WTC11 (cell line): Measurements from ENCODE around the gene STK32C. TPM values are rescaled to one million over a fixed set of nuclear protein-coding genes. Genes with fewer than 3 reads are reported as not detected.

Experiments used
- ATAC-seq: fragments of 200-7000 bp; cut with Tn5 transposase; 2 replicates; pipeline ENCODE4 v1.10.0; 2021; ENCODE audit warnings: mild to moderate bottlenecking, moderate library complexity
- CTCF ChIA-PET: fragments of 300-600 bp; sonication (Branson Sonifier 250); formaldehyde crosslinking; loops from one replicate; lab custom pipeline; 2021; ENCODE audit warnings: antibody characterized with exemption; lab: Charles Lee
- POLR2A ChIA-PET: fragments of 350-600 bp; sonication (Branson Sonifier 250); formaldehyde crosslinking; loops from one replicate; lab custom pipeline; 2021; ENCODE audit warnings: antibody characterized with exemption; lab: Charles Lee
- DNase-seq: peaks from one replicate; pipeline ENCODE4 v3.0.0; 2021; ENCODE audit warnings: low spot score
- H3K27ac Mint-ChIP-seq: 2 replicates; pipeline ENCODE4 v1.8.0; 2021; ENCODE audit warnings: mixed read lengths
- H3K27me3 Mint-ChIP-seq: 2 replicates; pipeline ENCODE4 v1.8.0; 2021; ENCODE audit warnings: low read depth, mild to moderate bottlenecking, moderate library complexity, mixed read lengths
- H3K36me3 Mint-ChIP-seq: 2 replicates; pipeline ENCODE4 v1.8.0; 2021; ENCODE audit warnings: mixed read lengths
- H3K4me1 Mint-ChIP-seq: 2 replicates; pipeline ENCODE4 v1.8.0; 2022; ENCODE audit warnings: mixed read lengths
- H3K4me3 Mint-ChIP-seq: 2 replicates; pipeline ENCODE4 v1.8.0; 2021; ENCODE audit warnings: mild to moderate bottlenecking, moderate library complexity, mixed read lengths
- H3K9me3 Mint-ChIP-seq: 2 replicates; pipeline ENCODE4 v1.8.0; 2021; ENCODE audit warnings: mixed read lengths
- AFF4 ChIP-seq: sonication (generic); formaldehyde crosslinking; IDR thresholded peaks from 2 replicates; pipeline ENCODE4 v1.8.1; 2023; ENCODE audit warnings: mild to moderate bottlenecking, missing genetic modification reagents, borderline replicate concordance
- ATF1 ChIP-seq: sonication (generic); formaldehyde crosslinking; IDR thresholded peaks from 2 replicates; pipeline ENCODE4 v1.8.1; 2023; ENCODE audit warnings: mild to moderate bottlenecking, moderate library complexity, missing genetic modification reagents
- CBFB ChIP-seq: sonication (generic); formaldehyde crosslinking; IDR thresholded peaks from 2 replicates; pipeline ENCODE4 v1.8.1; 2022; ENCODE audit warnings: mild to moderate bottlenecking, low read depth, missing genetic modification reagents
- CREM ChIP-seq: sonication (generic); formaldehyde crosslinking; IDR thresholded peaks from 2 replicates; pipeline ENCODE4 v1.8.1; 2022; ENCODE audit warnings: mild to moderate bottlenecking, missing genetic modification reagents, moderate library complexity
- ESRRA ChIP-seq: sonication (generic); formaldehyde crosslinking; IDR thresholded peaks from 2 replicates; pipeline ENCODE4 v1.8.1; 2022; ENCODE audit warnings: mild to moderate bottlenecking, missing genetic modification reagents, borderline replicate concordance
- GRHL2 ChIP-seq: fragments of 250-450 bp; sonication (Bioruptor Pico); IDR thresholded peaks from 2 replicates; pipeline ENCODE4 v1.8.0; 2022; ENCODE audit warnings: mild to moderate bottlenecking, moderate library complexity; ENCODE audit not compliant: insufficient replicate concordance, severe bottlenecking
- HMGA2 ChIP-seq: fragments of 250-450 bp; sonication (Bioruptor Pico); IDR thresholded peaks from 2 replicates; pipeline ENCODE4 v1.4.0; 2021; ENCODE audit warnings: mild to moderate bottlenecking, moderate library complexity
- IRF2 ChIP-seq: sonication (generic); formaldehyde crosslinking; IDR thresholded peaks from 2 replicates; pipeline ENCODE4 v1.8.0; 2022; ENCODE audit warnings: low read depth, missing genetic modification reagents, borderline replicate concordance
- KAT7 ChIP-seq: sonication (generic); formaldehyde crosslinking; IDR thresholded peaks from 2 replicates; pipeline ENCODE4 v1.8.1; 2023; ENCODE audit warnings: missing genetic modification reagents, mild to moderate bottlenecking, borderline replicate concordance
- NFYB ChIP-seq: sonication (generic); formaldehyde crosslinking; conservative IDR thresholded peaks from 2 replicates; pipeline ENCODE4 v1.8.0; 2022; ENCODE audit warnings: low read depth, missing genetic modification reagents
- NR1H2 ChIP-seq: sonication (generic); formaldehyde crosslinking; IDR thresholded peaks from 2 replicates; pipeline ENCODE4 v1.9.0; 2021; ENCODE audit warnings: mild to moderate bottlenecking, moderate library complexity, missing genetic modification reagents
- NR2C2 ChIP-seq: sonication (generic); formaldehyde crosslinking; IDR thresholded peaks from 2 replicates; pipeline ENCODE4 v1.8.0; 2022; ENCODE audit warnings: mild to moderate bottlenecking, missing genetic modification reagents
- SMAD4 ChIP-seq: sonication (generic); formaldehyde crosslinking; IDR thresholded peaks from 2 replicates; pipeline ENCODE4 v1.8.0; 2022; ENCODE audit warnings: mild to moderate bottlenecking, missing genetic modification reagents
- TP53 ChIP-seq: sonication (generic); formaldehyde crosslinking; IDR thresholded peaks from 2 replicates; pipeline ENCODE4 v1.8.1; 2023; ENCODE audit warnings: mild to moderate bottlenecking, missing genetic modification reagents
- ZBTB21 ChIP-seq: sonication (generic); formaldehyde crosslinking; IDR thresholded peaks from 2 replicates; pipeline ENCODE4 v1.8.1; 2023; ENCODE audit warnings: mild to moderate bottlenecking, missing genetic modification reagents, borderline replicate concordance
- ZNF138 ChIP-seq: sonication (generic); formaldehyde crosslinking; conservative IDR thresholded peaks from 2 replicates; pipeline ENCODE4 v1.8.1; 2022; ENCODE audit warnings: mild to moderate bottlenecking, moderate library complexity, missing genetic modification reagents
- ZNF317 ChIP-seq: sonication (generic); formaldehyde crosslinking; IDR thresholded peaks from 2 replicates; pipeline ENCODE4 v1.8.1; 2023; ENCODE audit warnings: low read depth, mild to moderate bottlenecking, moderate library complexity, missing genetic modification reagents, borderline replicate concordance
- ZNF423 ChIP-seq: fragments of 250-450 bp; sonication (Bioruptor Pico); IDR thresholded peaks from 2 replicates; pipeline ENCODE4 v2.1.2; 2022; ENCODE audit warnings: mild to moderate bottlenecking, moderate library complexity
- total RNA-seq: library from RNA; stranded (reverse); gene quantifications from 3 replicates; pipeline ENCODE4 v1.2.3, GENCODE V29; 2021
- TF ChIP-seq, protein P1 (sequence below): sonication (generic); formaldehyde crosslinking; IDR thresholded peaks from 2 replicates; pipeline ENCODE4 v1.8.0; 2022; ENCODE audit warnings: mild to moderate bottlenecking, missing genetic modification reagents
- TF ChIP-seq, protein P2 (sequence below): sonication (generic); formaldehyde crosslinking; conservative IDR thresholded peaks from 2 replicates; pipeline ENCODE4 v1.8.1; 2022; ENCODE audit warnings: mild to moderate bottlenecking, missing genetic modification reagents
- TF ChIP-seq, protein P3 (sequence below): sonication (generic); formaldehyde crosslinking; IDR thresholded peaks from 2 replicates; pipeline ENCODE4 v1.8.1; 2023; ENCODE audit warnings: mild to moderate bottlenecking, missing genetic modification reagents, moderate library complexity

The STK32C gene
- total RNA-seq, 1 experiment from 2014 or later, result 20.7 TPM

DNA sequence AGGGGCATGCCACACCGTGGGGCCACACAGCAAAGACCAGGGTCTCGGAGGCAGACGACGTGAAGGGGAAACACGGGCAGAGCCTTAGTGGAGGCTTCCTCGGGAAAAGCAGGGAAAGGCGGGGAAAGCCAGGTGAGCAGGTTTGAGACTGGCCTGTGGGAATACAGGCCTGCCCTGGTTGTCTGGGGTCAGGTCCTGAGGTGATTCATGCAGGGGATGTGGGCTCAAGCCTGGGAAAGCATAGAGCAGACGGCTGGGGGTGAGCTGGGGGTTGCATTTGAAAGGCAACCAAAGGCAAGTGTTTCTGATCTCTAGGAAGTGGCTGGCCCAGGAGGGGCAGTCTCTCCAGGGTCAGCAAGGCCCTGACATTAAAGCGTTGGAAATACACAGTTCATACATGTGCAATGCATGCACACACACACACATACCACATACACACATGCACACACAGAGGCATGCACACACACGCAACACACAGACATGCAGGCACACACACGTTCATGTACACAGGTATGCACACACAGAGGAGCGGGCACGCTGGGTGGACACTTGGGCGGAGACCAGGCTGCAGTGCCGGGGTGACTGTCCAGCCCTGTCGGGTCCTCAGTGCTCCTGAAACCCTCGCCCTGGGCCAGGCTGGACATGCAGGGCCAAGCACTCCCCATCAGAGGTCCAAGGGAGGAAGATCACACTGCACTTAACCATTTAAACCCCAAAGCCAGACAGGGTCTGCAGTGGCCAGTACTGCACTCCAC, 69.2 kb downstream of the STK32C start (continued):
- no peak for TF ChIP-seq NFYB (CRISPR knock-in tag)
- TF ChIP-seq ZBTB21, result no peak
- no peak for TF ChIP-seq NR2C2
- TF ChIP-seq GRHL2 (CRISPR knock-in tag), result no peak

GRCh38 chr10:132237871-132238270, 69.9 kb downstream of the STK32C start:
- H3K4me1 Mint-ChIP-seq, result no peaks in the 10 kb centered on the region
- no peaks in the 10 kb centered on the region for H3K9me3 Mint-ChIP-seq
- no peak for ATAC-seq
- no peaks in the 10 kb centered on the region for H3K36me3 Mint-ChIP-seq
- H3K27ac Mint-ChIP-seq, result no peak overlapping the region
- H3K4me3 Mint-ChIP-seq, result no peak overlapping the region
- no peaks in the 10 kb centered on the region for H3K27me3 Mint-ChIP-seq
- no peak for TF ChIP-seq KAT7 (CRISPR knock-in tag)
- TF ChIP-seq CREM (CRISPR knock-in tag), result no peak
- TF ChIP-seq HMGA2 (CRISPR knock-in tag), result no peak
- no peak for TF ChIP-seq CBFB
- no peak for TF ChIP-seq ZNF317 (CRISPR knock-in tag)
- no peak for TF ChIP-seq ESRRA (CRISPR knock-in tag)
- no peak for TF ChIP-seq AFF4
- no peak for TF ChIP-seq TP53 (CRISPR knock-in tag)
- TF ChIP-seq, protein P1, sequence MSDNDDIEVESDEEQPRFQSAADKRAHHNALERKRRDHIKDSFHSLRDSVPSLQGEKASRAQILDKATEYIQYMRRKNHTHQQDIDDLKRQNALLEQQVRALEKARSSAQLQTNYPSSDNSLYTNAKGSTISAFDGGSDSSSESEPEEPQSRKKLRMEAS (CRISPR knock-in tag), result no peak
- TF ChIP-seq ATF1, result no peak
- TF ChIP-seq NR1H2, result no peak
- TF ChIP-seq IRF2, result no peak
- TF ChIP-seq ZNF423 (CRISPR knock-in tag), result no peak
- TF ChIP-seq, protein P2, sequence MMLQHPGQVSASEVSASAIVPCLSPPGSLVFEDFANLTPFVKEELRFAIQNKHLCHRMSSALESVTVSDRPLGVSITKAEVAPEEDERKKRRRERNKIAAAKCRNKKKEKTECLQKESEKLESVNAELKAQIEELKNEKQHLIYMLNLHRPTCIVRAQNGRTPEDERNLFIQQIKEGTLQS (CRISPR knock-in tag), result no peak
- TF ChIP-seq ZBTB21, result no peak
- no peak for TF ChIP-seq SMAD4
- TF ChIP-seq, protein P3, sequence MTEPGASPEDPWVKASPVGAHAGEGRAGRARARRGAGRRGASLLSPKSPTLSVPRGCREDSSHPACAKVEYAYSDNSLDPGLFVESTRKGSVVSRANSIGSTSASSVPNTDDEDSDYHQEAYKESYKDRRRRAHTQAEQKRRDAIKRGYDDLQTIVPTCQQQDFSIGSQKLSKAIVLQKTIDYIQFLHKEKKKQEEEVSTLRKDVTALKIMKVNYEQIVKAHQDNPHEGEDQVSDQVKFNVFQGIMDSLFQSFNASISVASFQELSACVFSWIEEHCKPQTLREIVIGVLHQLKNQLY, result no peak
- TF ChIP-seq ZNF138 (CRISPR knock-in tag), result no peak
- TF ChIP-seq, all 79 proteins: peak for 0
- ChIA-PET CTCF (interaction anchor here (1.0 to 1.2 kb wide), 3 partner anchors 14 to 123 kb away, joined by 3 read pairs; no protein-coding TSS in a partner anchor), POLR2A (interaction anchor here (0.6 kb wide), 1 partner anchor 23 kb away, joined by 3 read pairs; no protein-coding TSS in a partner anchor)
- DNase-seq, result no peak
